Measurements from ENCODE around the gene ABCB4.

DNA sequence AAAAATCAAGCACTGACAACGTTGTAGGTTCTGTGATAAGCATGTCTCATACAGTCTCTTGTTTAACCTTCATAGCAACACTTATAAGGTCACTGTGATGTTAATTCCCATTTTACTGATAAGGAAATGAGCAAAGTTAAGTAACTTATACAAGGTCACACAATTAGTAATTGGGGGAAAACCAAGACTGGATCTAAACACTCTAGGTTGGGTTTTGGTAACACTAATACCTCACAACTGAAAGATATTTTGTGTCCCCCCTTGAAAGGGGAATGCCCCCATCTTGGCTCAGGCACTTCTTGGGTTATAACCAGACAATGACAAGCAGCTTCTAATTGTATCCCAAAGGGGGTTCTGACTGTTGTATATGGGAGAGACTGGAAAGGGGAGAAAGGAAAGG, 36.0 kb upstream of the ABCB4 start:
- TF ChIP-seq, protein P1, sequence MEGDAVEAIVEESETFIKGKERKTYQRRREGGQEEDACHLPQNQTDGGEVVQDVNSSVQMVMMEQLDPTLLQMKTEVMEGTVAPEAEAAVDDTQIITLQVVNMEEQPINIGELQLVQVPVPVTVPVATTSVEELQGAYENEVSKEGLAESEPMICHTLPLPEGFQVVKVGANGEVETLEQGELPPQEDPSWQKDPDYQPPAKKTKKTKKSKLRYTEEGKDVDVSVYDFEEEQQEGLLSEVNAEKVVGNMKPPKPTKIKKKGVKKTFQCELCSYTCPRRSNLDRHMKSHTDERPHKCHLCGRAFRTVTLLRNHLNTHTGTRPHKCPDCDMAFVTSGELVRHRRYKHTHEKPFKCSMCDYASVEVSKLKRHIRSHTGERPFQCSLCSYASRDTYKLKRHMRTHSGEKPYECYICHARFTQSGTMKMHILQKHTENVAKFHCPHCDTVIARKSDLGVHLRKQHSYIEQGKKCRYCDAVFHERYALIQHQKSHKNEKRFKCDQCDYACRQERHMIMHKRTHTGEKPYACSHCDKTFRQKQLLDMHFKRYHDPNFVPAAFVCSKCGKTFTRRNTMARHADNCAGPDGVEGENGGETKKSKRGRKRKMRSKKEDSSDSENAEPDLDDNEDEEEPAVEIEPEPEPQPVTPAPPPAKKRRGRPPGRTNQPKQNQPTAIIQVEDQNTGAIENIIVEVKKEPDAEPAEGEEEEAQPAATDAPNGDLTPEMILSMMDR (IDR thresholded peaks at IDR 0.05): no peak
- TF ChIP-seq POLR2A (IDR thresholded peaks at IDR 0.05): no peak

All from prostate gland (tissue), 2 donors.